ENCODE measurements around the gene CKLF. TPM values are rescaled to one million over a fixed set of nuclear protein-coding genes. Genes with fewer than 3 reads are reported as not detected.
A peak's percentile ranks its signal among the peaks of the same experiment; 100 is the strongest.

CKLF gene
- total RNA-seq, 1 experiment from 2014 or later, result 77.1 TPM

- ChIA-PET POLR2A (ENCODE audit: unreplicated experiment) (no interaction called here), CTCF (no interaction called here)
- H3K4me1 ChIP-seq (replicated peaks; ENCODE audit: insufficient read depth), result peaks cover 22% of the 10 kb centered on the region
- TF ChIP-seq EZH2 (IDR thresholded peaks at IDR 0.05; ENCODE audit: low read depth) (no peak), CTCF (conservative IDR thresholded peaks at IDR 0.05) (no peak)
- H3F3A ChIP-seq (ENCODE audit: insufficient read depth, low read depth), result peaks cover 17% of the 10 kb centered on the region
- no peaks in the 10 kb centered on the region for H3K27me3 ChIP-seq (ENCODE audit: insufficient read depth, low read depth)
- DNase-seq, result no peak
- no peaks in the 10 kb centered on the region for H4K20me1 ChIP-seq (ENCODE audit: insufficient read depth)
- H3K27ac ChIP-seq, result no peak overlapping the region
- intact Hi-C loops (cut with micrococcal nuclease; ENCODE audit: unreplicated experiment), result no loop called here
- no peak overlapping the region for H3K4me3 ChIP-seq
- BruUV-seq (replicated peaks), result no TSS peak
- H3K4me2 ChIP-seq, result no peak overlapping the region
- H3K79me2 ChIP-seq (ENCODE audit: low read depth), result no peaks in the 10 kb centered on the region
- 0 out of 2 replicates have a peak, but pooled peaks cover 5% of the 10 kb centered on the region for H3K9me3 ChIP-seq (ENCODE audit: insufficient read depth, low read depth)
- H2AFZ ChIP-seq, result no peak overlapping the region
- H3K36me3 ChIP-seq (ENCODE audit: low read depth), result 0 out of 2 replicates have a peak, but pooled peaks cover 5% of the 10 kb centered on the region
- no peaks in the 10 kb centered on the region for H3K9me2 ChIP-seq (ENCODE audit: insufficient read depth)
Measured at GRCh38 chr16:66568355-66568754, 16.0 kb downstream of the CKLF start.

DNA sequence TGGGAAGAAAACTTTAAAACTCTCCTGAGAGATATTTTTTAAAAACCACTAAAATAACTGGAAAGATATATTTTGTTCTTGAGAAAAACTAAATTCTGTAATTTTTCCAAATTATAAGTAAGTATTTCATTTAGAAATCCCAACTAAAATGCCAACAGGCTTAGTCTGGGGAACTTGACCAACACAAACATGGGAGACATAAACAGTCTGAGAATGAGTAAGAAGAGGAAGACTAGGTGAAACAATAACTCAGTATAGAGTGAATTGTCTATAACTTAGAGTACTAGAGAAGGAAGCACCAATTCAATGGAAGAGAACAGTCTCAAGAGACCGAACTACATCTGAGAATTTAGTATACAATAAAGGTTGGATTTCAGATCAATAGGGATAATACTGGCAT, 16.8 kb downstream of the CKLF start:
- peak overlapping the region; percentile 22 for H3K27ac ChIP-seq
- BruUV-seq (replicated peaks), result no TSS peak
- CTCF ChIA-PET, result interaction anchor here (0.7 kb wide), 1 partner anchor 118 kb away, joined by 3 read pairs; no protein-coding TSS in a partner anchor

GRCh38 chr16:66569827-66570405, 17.5 kb downstream of the CKLF start:
- Histone ChIP-seq H4K20me1 (ENCODE audit: insufficient read depth) (no peaks in the 10 kb centered on the region), H3K4me3 (no peak overlapping the region), H3K9me2 (ENCODE audit: insufficient read depth) (no peaks in the 10 kb centered on the region), H3K4me2 (peak overlapping the region; percentile 43), H3F3A (ENCODE audit: insufficient read depth, low read depth) (peaks cover 17% of the 10 kb centered on the region), H3K27me3 (ENCODE audit: insufficient read depth, low read depth) (no peaks in the 10 kb centered on the region), H3K79me2 (ENCODE audit: low read depth) (no peaks in the 10 kb centered on the region), H3K27ac (peak overlapping the region; percentile 22), H3K4me1 (replicated peaks; ENCODE audit: insufficient read depth) (peaks cover 22% of the 10 kb centered on the region), H2AFZ (no peak overlapping the region), H3K36me3 (ENCODE audit: low read depth) (no peaks in the 10 kb centered on the region), H3K9me3 (ENCODE audit: insufficient read depth, low read depth) (0 out of 2 replicates have a peak, but pooled peaks cover 5% of the 10 kb centered on the region)
- intact Hi-C loops (cut with micrococcal nuclease; ENCODE audit: unreplicated experiment), result no loop called here
- CTCF ChIA-PET, result interaction anchor here (0.7 kb wide), 1 partner anchor 119 kb away, joined by 3 read pairs; no protein-coding TSS in a partner anchor
- POLR2A ChIA-PET (ENCODE audit: unreplicated experiment), result interaction anchor here (0.6 to 0.7 kb wide), 3 partner anchors 34 to 303 kb away, joined by 3 to 9 read pairs (median 5); partner anchors contain the start of gene CMTM3
- DNase-seq, result peak in 1 of 2 experiments; percentile 76
- TF ChIP-seq CTCF (conservative IDR thresholded peaks at IDR 0.05) (no peak), EZH2 (IDR thresholded peaks at IDR 0.05; ENCODE audit: low read depth) (no peak)
- BruUV-seq (replicated peaks), result no TSS peak

More for the DNA sequence above, 16.8 kb downstream of the CKLF start:
- Histone ChIP-seq H3K9me2 (ENCODE audit: insufficient read depth) (no peaks in the 10 kb centered on the region), H3K27me3 (ENCODE audit: insufficient read depth, low read depth) (no peaks in the 10 kb centered on the region), H3K79me2 (ENCODE audit: low read depth) (no peaks in the 10 kb centered on the region), H3K36me3 (ENCODE audit: low read depth) (no peaks in the 10 kb centered on the region), H4K20me1 (ENCODE audit: insufficient read depth) (no peaks in the 10 kb centered on the region), H3K4me3 (no peak overlapping the region), H3K4me1 (replicated peaks; ENCODE audit: insufficient read depth) (peaks cover 22% of the 10 kb centered on the region), H3K4me2 (peak overlapping the region; percentile 43), H3F3A (ENCODE audit: insufficient read depth, low read depth) (peaks cover 17% of the 10 kb centered on the region), H3K9me3 (ENCODE audit: insufficient read depth, low read depth) (0 out of 2 replicates have a peak, but pooled peaks cover 5% of the 10 kb centered on the region), H2AFZ (no peak overlapping the region)
- intact Hi-C loops (cut with micrococcal nuclease; ENCODE audit: unreplicated experiment), result no loop called here
- TF ChIP-seq EZH2 (IDR thresholded peaks at IDR 0.05; ENCODE audit: low read depth) (no peak), CTCF (conservative IDR thresholded peaks at IDR 0.05) (no peak)
- DNase-seq, result no peak
- POLR2A ChIA-PET (ENCODE audit: unreplicated experiment), result interaction anchor here (0.6 kb wide), 1 partner anchor 304 kb away, joined by 5 read pairs; no protein-coding TSS in a partner anchor

Measured in PC-9 (cell line).